ENCODE data around the gene ST6GALNAC3. TPM values are rescaled to one million over a fixed set of nuclear protein-coding genes. Genes with fewer than 3 reads are reported as not detected.
"Not testable (repeated sequence)": the region's sequence is repeated elsewhere in the genome, so short reads cannot be mapped to it uniquely, and the experiment has no call there.

ST6GALNAC3 gene
- total RNA-seq, 6 experiments from 2014 or later, result 1.4 to 3.2 (median 2.6) TPM

DNA sequence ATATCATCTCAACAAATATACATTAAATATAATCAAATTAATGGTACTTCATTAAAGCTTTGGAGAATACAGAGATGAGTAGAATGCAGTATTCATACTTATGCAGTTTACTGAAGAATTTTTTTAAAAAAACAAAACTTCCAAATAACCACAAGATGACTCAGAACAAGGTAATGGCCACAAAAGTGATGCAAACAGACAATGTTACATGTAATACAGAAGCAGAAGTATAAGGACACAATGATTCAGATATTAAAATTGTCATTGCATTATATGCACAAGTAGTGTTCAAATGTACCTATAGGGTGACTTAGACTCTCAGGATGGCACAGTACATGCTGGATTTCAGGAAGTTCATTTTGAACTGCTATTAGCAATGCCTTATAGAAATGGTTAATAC, 565.5 kb downstream of the ST6GALNAC3 start:
- TF ChIP-seq CTCF (IDR thresholded peaks at IDR 0.05) (no peak), POLR2A (IDR thresholded peaks at IDR 0.05) (no peak)
- no peak overlapping the region for H3K4me3 ChIP-seq
- no peaks in the 10 kb centered on the region for H3K27me3 ChIP-seq
- H3K36me3 ChIP-seq, result no peaks in the 10 kb centered on the region
- intact Hi-C loops (cut with DNase I), result no loop called here
- ATAC-seq (no peak), DNase-seq (no peak)
- no peak overlapping the region for H3K27ac ChIP-seq
- no peaks in the 10 kb centered on the region for H3K4me1 ChIP-seq
- no peaks in the 10 kb centered on the region for H3K9me3 ChIP-seq

DNA sequence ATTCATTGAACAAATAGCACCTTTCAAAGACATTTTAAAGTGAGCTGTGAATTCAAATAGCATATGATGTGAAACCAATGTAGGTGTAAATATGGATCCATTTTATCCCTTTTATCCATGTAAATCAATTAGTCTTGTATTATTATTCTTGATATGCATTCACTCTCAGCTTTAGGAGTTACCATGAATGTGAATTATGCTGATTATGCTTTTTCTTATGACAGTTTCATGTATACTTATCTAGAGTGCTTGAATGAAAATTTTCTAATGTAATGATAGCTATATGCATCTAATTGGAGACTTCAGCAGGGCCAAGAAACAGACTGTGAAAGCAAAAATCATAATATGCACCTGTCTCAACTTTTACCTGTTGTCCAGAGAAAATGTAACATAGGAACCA, 566.2 kb downstream of the ST6GALNAC3 start:
- no peak overlapping the region for H3K4me3 ChIP-seq
- H3K4me1 ChIP-seq, result no peaks in the 10 kb centered on the region
- DNase-seq, result no peak
- ATAC-seq, result no peak
- H3K36me3 ChIP-seq, result no peaks in the 10 kb centered on the region
- H3K27ac ChIP-seq, result no peak overlapping the region
- intact Hi-C loops (cut with DNase I), result no loop called here
- H3K9me3 ChIP-seq, result no peaks in the 10 kb centered on the region
- H3K27me3 ChIP-seq, result no peaks in the 10 kb centered on the region
- TF ChIP-seq CTCF (IDR thresholded peaks at IDR 0.05) (no peak), POLR2A (IDR thresholded peaks at IDR 0.05) (no peak)

DNA sequence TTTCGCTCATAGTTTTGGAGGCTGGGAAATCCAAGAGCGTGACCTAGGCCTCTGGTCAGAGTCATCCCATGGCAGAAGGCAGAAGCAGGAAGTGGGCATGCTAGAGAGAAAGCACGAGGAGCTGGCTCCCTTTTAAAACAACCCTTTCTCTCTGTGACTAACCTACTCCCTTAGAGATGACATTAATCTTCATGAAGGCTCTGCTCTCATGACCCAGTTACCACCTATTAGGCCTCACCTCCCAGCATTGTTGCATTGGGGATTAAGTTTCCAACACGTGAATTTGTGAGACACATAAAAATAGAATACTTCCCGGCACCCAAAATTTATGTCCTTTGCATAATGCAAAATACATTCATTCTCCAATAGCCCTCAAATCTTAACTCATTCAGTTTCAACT, 569.6 kb downstream of the ST6GALNAC3 start:
- DNase-seq (no peak), ATAC-seq (no peak)
- Histone ChIP-seq H3K27ac (no peak overlapping the region), H3K36me3 (no peaks in the 10 kb centered on the region), H3K4me1 (no peaks in the 10 kb centered on the region), H3K27me3 (no peaks in the 10 kb centered on the region), H3K4me3 (no peak overlapping the region), H3K9me3 (no peaks in the 10 kb centered on the region)
- TF ChIP-seq POLR2A (IDR thresholded peaks at IDR 0.05) (no peak), CTCF (IDR thresholded peaks at IDR 0.05) (no peak)
- intact Hi-C loops (cut with DNase I), result no loop called here
- WGBS (ENCODE audit: insufficient coverage, low coverage, low lambda C conversion rate, missing lambda C conversion rate), result 71% methylated on average over 4 of the region's 5 CpGs

GRCh38 chr1:76652860-76653259, 578.3 kb downstream of the ST6GALNAC3 start:
- H3K4me3 ChIP-seq; H3K4me1 ChIP-seq; DNase-seq; H3K36me3 ChIP-seq; intact Hi-C loops (cut with DNase I); H3K27me3 ChIP-seq; H3K27ac ChIP-seq; H3K9me3 ChIP-seq; ATAC-seq: not testable (repeated sequence)
- 88% methylated on average over 3 of the region's 5 CpGs for WGBS (ENCODE audit: insufficient coverage, low coverage, low lambda C conversion rate, missing lambda C conversion rate)

- no peaks in the 10 kb centered on the region for H3K27me3 ChIP-seq
- H3K9me3 ChIP-seq, result no peaks in the 10 kb centered on the region
- ATAC-seq (no peak), DNase-seq (no peak)
- 63% methylated on average over 1 of the region's 2 CpGs for WGBS (ENCODE audit: insufficient coverage, low coverage, low lambda C conversion rate, missing lambda C conversion rate)
- no peaks in the 10 kb centered on the region for H3K36me3 ChIP-seq
- intact Hi-C loops (cut with DNase I), result no loop called here
- TF ChIP-seq CTCF (IDR thresholded peaks at IDR 0.05) (no peak), POLR2A (IDR thresholded peaks at IDR 0.05) (no peak)
- no peak overlapping the region for H3K27ac ChIP-seq
- no peaks in the 10 kb centered on the region for H3K4me1 ChIP-seq
- H3K4me3 ChIP-seq, result no peak overlapping the region
These were observed 583.1 kb downstream of the ST6GALNAC3 start for GRCh38 chr1:76657623-76658022.
